UCSD-AML1 (cell line): Measurements from ENCODE around the gene HHIPL1.
A peak's percentile ranks its signal among the peaks of the same experiment; 100 is the strongest.

Source experiments
- DNase-seq: peaks from one replicate; lab custom pipeline; 2025; ENCODE audit not compliant: unreplicated experiment; lab: John Stamatoyannopoulos, UW

HHIPL1 gene

GRCh38 chr14:99644723-99645544 lies at the start of gene HHIPL1:
TSS of gene HHIPL1 (plus strand) at chr14:99645129. CDS start at chr14:99645208, 79 bp downstream.
- no peak for DNase-seq

- no peak for DNase-seq
Measured at GRCh38 chr14:99595524-99595923, 49.4 kb upstream of the HHIPL1 start.

GRCh38 chr14:99596071-99596627 lies 48.8 kb upstream of the HHIPL1 start:
- DNase-seq = no peak

- no peak for DNase-seq
Measured at GRCh38 chr14:99596772-99597171, 48.2 kb upstream of the HHIPL1 start.

- DNase-seq = no peak
Measured at GRCh38 chr14:99597911-99598600, 46.9 kb upstream of the HHIPL1 start.

GRCh38 chr14:99598774-99599173 lies 46.2 kb upstream of the HHIPL1 start:
- DNase-seq = no peak

- no peak for DNase-seq
Measured at GRCh38 chr14:99599393-99599792, 45.5 kb upstream of the HHIPL1 start.

- no peak for DNase-seq
Measured at GRCh38 chr14:99600232-99600888, 44.6 kb upstream of the HHIPL1 start.

- no peak for DNase-seq
Measured at GRCh38 chr14:99601361-99601831, 43.5 kb upstream of the HHIPL1 start.

- no peak for DNase-seq
Measured at GRCh38 chr14:99602054-99602787, 42.7 kb upstream of the HHIPL1 start.

GRCh38 chr14:99602788-99603415 lies 42.0 kb upstream of the HHIPL1 start:
- no peak for DNase-seq

GRCh38 chr14:99603471-99604277 lies 41.3 kb upstream of the HHIPL1 start, which contains the start of gene CCDC85C:
TSS of gene CCDC85C (minus strand) at chr14:99604207. CDS start at chr14:99603959, 248 bp downstream.
- no peak for DNase-seq

- peak; percentile 97 for DNase-seq
Measured at GRCh38 chr14:99604278-99604765, 40.6 kb upstream of the HHIPL1 start.

- DNase-seq = no peak
Measured at GRCh38 chr14:99604766-99605298, 40.1 kb upstream of the HHIPL1 start.

GRCh38 chr14:99605299-99605961 lies 39.5 kb upstream of the HHIPL1 start:
- DNase-seq = peak; percentile 69

- no peak for DNase-seq
Measured at GRCh38 chr14:99606359-99606758, 38.6 kb upstream of the HHIPL1 start.

GRCh38 chr14:99608591-99608990 lies 36.3 kb upstream of the HHIPL1 start:
- no peak for DNase-seq
